ENCODE measurements around the gene PPP1R2. TPM values are rescaled to one million over a fixed set of nuclear protein-coding genes. Genes with fewer than 3 reads are reported as not detected.
A peak's percentile ranks its signal among the peaks of the same experiment; 100 is the strongest.
"Not testable (repeated sequence)": the region's sequence is repeated elsewhere in the genome, so short reads cannot be mapped to it uniquely, and the experiment has no call there.

Gene PPP1R2
- 121 and 140 TPM in 2 replicates for total RNA-seq (2014; rRNA removed; shearing (Covaris generic))

GRCh38 chr3:195542698-195543499 lies at the start of gene PPP1R2:
Gene PPP1R2 (minus strand): TSS chr3:195543325. CDS start chr3:195543025, 300 bp downstream.
- DNase-seq (ENCODE audit: low spot score) = peak; percentile 94

GRCh38 chr3:195591852-195592251 lies 48.7 kb upstream of the PPP1R2 start:
- no peak for DNase-seq (ENCODE audit: low spot score)

- no peak for DNase-seq (ENCODE audit: low spot score)
Measured at GRCh38 chr3:195591220-195591619, 48.1 kb upstream of the PPP1R2 start.

GRCh38 chr3:195590381-195590780 lies 47.3 kb upstream of the PPP1R2 start:
- DNase-seq (ENCODE audit: low spot score) = not testable (repeated sequence)

- not testable (repeated sequence) for DNase-seq (ENCODE audit: low spot score)
Measured at GRCh38 chr3:195589796-195590195, 46.7 kb upstream of the PPP1R2 start.

GRCh38 chr3:195587824-195588223 lies 44.7 kb upstream of the PPP1R2 start:
- no peak for DNase-seq (ENCODE audit: low spot score)

- no peak for DNase-seq (ENCODE audit: low spot score)
Measured at GRCh38 chr3:195587406-195587805, 44.3 kb upstream of the PPP1R2 start.

- DNase-seq (ENCODE audit: low spot score) = no peak
Measured at GRCh38 chr3:195584543-195584870, 41.4 kb upstream of the PPP1R2 start.

- DNase-seq (ENCODE audit: low spot score) = peak; percentile 33
Measured at GRCh38 chr3:195583831-195584542, 40.9 kb upstream of the PPP1R2 start, which contains the start of gene APOD. Gene APOD (minus strand): TSS chr3:195583940. CDS start chr3:195579461, 4,479 bp downstream.

GRCh38 chr3:195582947-195583346 lies 39.8 kb upstream of the PPP1R2 start:
- DNase-seq (ENCODE audit: low spot score) = peak; percentile 54

GRCh38 chr3:195580744-195581443 lies 37.8 kb upstream of the PPP1R2 start:
- no peak for DNase-seq (ENCODE audit: low spot score)

- DNase-seq (ENCODE audit: low spot score) = no peak
Measured at GRCh38 chr3:195579281-195579680, 36.2 kb upstream of the PPP1R2 start.

GRCh38 chr3:195578565-195578964 lies 35.4 kb upstream of the PPP1R2 start:
- no peak for DNase-seq (ENCODE audit: low spot score)

- no peak for DNase-seq (ENCODE audit: low spot score)
Measured at GRCh38 chr3:195577645-195578177, 34.6 kb upstream of the PPP1R2 start.

GRCh38 chr3:195574497-195575304 lies 31.6 kb upstream of the PPP1R2 start:
- no peak for DNase-seq (ENCODE audit: low spot score)

- no peak for DNase-seq (ENCODE audit: low spot score)
Measured at GRCh38 chr3:195573611-195574496, 30.7 kb upstream of the PPP1R2 start.

GRCh38 chr3:195571361-195571760 lies 28.2 kb upstream of the PPP1R2 start:
- no peak for DNase-seq (ENCODE audit: low spot score)

GRCh38 chr3:195570912-195571311 lies 27.8 kb upstream of the PPP1R2 start:
- DNase-seq (ENCODE audit: low spot score) = no peak

GRCh38 chr3:195570344-195570743 lies 27.2 kb upstream of the PPP1R2 start:
- no peak for DNase-seq (ENCODE audit: low spot score)

GRCh38 chr3:195568630-195569029 lies 25.5 kb upstream of the PPP1R2 start:
- no peak for DNase-seq (ENCODE audit: low spot score)

Data from HT-29 (cell line).